Measurements from ENCODE around the gene APBB2. TPM values are rescaled to one million over a fixed set of nuclear protein-coding genes. Genes with fewer than 3 reads are reported as not detected.

Gene APBB2
- total RNA-seq, 2 experiments from 2014 or later, result 0.22 TPM; not detected in 1

- H3K4me3 Mint-ChIP-seq, result no peak overlapping the region
- no peak for ATAC-seq (ENCODE audit: poor library complexity)
- H3K27ac ChIP-seq (ENCODE audit: low read depth in 1 of 2, low read length in 2 of 2), result no peak overlapping the region
- no peak for DNase-seq
- CTCF ChIA-PET, result no interaction called here
- no peaks in the 10 kb centered on the region for H3K27me3 ChIP-seq (ENCODE audit: control insufficient read depth in 1 of 2, insufficient read depth in 2 of 2, low read length in 2 of 2)
- H3K36me3 ChIP-seq (ENCODE audit: insufficient read depth, low read length), result no peaks in the 10 kb centered on the region
- no peaks in the 10 kb centered on the region for H3K4me1 Mint-ChIP-seq (ENCODE audit: low read depth)
- H3K9me3 Mint-ChIP-seq, result no peaks in the 10 kb centered on the region
- intact Hi-C loops (cut with DNase I, micrococcal nuclease), result no loop called here
- no peaks in the 10 kb centered on the region for H3K4me1 ChIP-seq (ENCODE audit: insufficient read depth, low read length)
- no peak for TF ChIP-seq CTCF (IDR thresholded peaks at IDR 0.05)
- POLR2A ChIA-PET, result no interaction called here
- H3K9me3 ChIP-seq (ENCODE audit: control insufficient read depth in 1 of 2, insufficient read depth in 1 of 2, low read length in 2 of 2), result no peaks in the 10 kb centered on the region
- no peak overlapping the region for H3K4me3 ChIP-seq (ENCODE audit: low read length)
- no peaks in the 10 kb centered on the region for H3K36me3 Mint-ChIP-seq (ENCODE audit: low read depth)
- no peak overlapping the region for H3K27ac Mint-ChIP-seq
- H3K27me3 Mint-ChIP-seq, result peaks cover 9% of the 10 kb centered on the region
Observed at GRCh38 chr4:40939856-40940255, 274.5 kb downstream of the APBB2 start.

GRCh38 chr4:40938337-40938736, 276.0 kb downstream of the APBB2 start:
- Mint-ChIP-seq H3K36me3 (ENCODE audit: low read depth) (no peaks in the 10 kb centered on the region), H3K4me3 (no peak overlapping the region), H3K27me3 (peaks cover 13% of the 10 kb centered on the region), H3K4me1 (ENCODE audit: low read depth) (no peaks in the 10 kb centered on the region), H3K27ac (no peak overlapping the region), H3K9me3 (no peaks in the 10 kb centered on the region)
- CTCF ChIA-PET, result interaction anchor here (0.8 kb wide), 1 partner anchor 13 kb away, joined by 4 read pairs; no protein-coding TSS in a partner anchor
- intact Hi-C loops (cut with DNase I, micrococcal nuclease), result no loop called here
- DNase-seq (no peak), ATAC-seq (ENCODE audit: poor library complexity) (no peak)
- Histone ChIP-seq H3K4me3 (ENCODE audit: low read length) (no peak overlapping the region), H3K27me3 (ENCODE audit: control insufficient read depth in 1 of 2, insufficient read depth in 2 of 2, low read length in 2 of 2) (no peaks in the 10 kb centered on the region), H3K36me3 (ENCODE audit: insufficient read depth, low read length) (no peaks in the 10 kb centered on the region), H3K4me1 (ENCODE audit: insufficient read depth, low read length) (no peaks in the 10 kb centered on the region), H3K9me3 (ENCODE audit: control insufficient read depth in 1 of 2, insufficient read depth in 1 of 2, low read length in 2 of 2) (peaks cover 0 to 3% of the 10 kb centered on the region in 2 experiments), H3K27ac (ENCODE audit: low read depth in 1 of 2, low read length in 2 of 2) (no peak overlapping the region)
- POLR2A ChIA-PET, result no interaction called here
- no peak for TF ChIP-seq CTCF (IDR thresholded peaks at IDR 0.05)

- no peak overlapping the region for H3K4me3 Mint-ChIP-seq
- Histone ChIP-seq H3K9me3 (ENCODE audit: control insufficient read depth in 1 of 2, insufficient read depth in 1 of 2, low read length in 2 of 2) (peaks cover 0 to 3% of the 10 kb centered on the region in 2 experiments), H3K27ac (ENCODE audit: low read depth in 1 of 2, low read length in 2 of 2) (no peak overlapping the region), H3K4me3 (ENCODE audit: low read length) (no peak overlapping the region), H3K36me3 (ENCODE audit: insufficient read depth, low read length) (no peaks in the 10 kb centered on the region), H3K27me3 (ENCODE audit: control insufficient read depth in 1 of 2, insufficient read depth in 2 of 2, low read length in 2 of 2) (no peaks in the 10 kb centered on the region), H3K4me1 (ENCODE audit: insufficient read depth, low read length) (no peaks in the 10 kb centered on the region)
- H3K9me3 Mint-ChIP-seq, result no peaks in the 10 kb centered on the region
- peaks cover 11% of the 10 kb centered on the region for H3K27me3 Mint-ChIP-seq
- ATAC-seq (ENCODE audit: poor library complexity) (no peak), DNase-seq (no peak)
- intact Hi-C loops (cut with DNase I, micrococcal nuclease), result no loop called here
- TF ChIP-seq CTCF (IDR thresholded peaks at IDR 0.05), result no peak
- no peak overlapping the region for H3K27ac Mint-ChIP-seq
- ChIA-PET POLR2A (no interaction called here), CTCF (interaction anchor here (0.8 kb wide), 1 partner anchor 9 kb away, joined by 3 read pairs; no protein-coding TSS in a partner anchor)
- no peaks in the 10 kb centered on the region for H3K36me3 Mint-ChIP-seq (ENCODE audit: low read depth)
- H3K4me1 Mint-ChIP-seq (ENCODE audit: low read depth), result no peaks in the 10 kb centered on the region
Observed at GRCh38 chr4:40937140-40937725, 277.1 kb downstream of the APBB2 start.
